ENCODE results near the gene DYNC1H1.
"Not testable (repeated sequence)": the region's sequence is repeated elsewhere in the genome, so short reads cannot be mapped to it uniquely, and the experiment has no call there.

DYNC1H1 gene

GRCh38 chr14:102057480-102058114 lies 93.2 kb downstream of the DYNC1H1 start:
- no peak overlapping the region for H3K4me3 ChIP-seq (replicated peaks; ENCODE audit: low read depth, low read length)
- DNase-seq (ENCODE audit: low read depth) = no peak
- no peak for TF ChIP-seq CTCF (IDR thresholded peaks at IDR 0.05; ENCODE audit: low read length, missing control alignments)

GRCh38 chr14:102058146-102058545 lies 93.8 kb downstream of the DYNC1H1 start:
- H3K4me3 ChIP-seq (replicated peaks; ENCODE audit: low read depth, low read length) = no peak overlapping the region
- peak; percentile 48 for DNase-seq (ENCODE audit: low read depth)
- no peak for TF ChIP-seq CTCF (IDR thresholded peaks at IDR 0.05; ENCODE audit: low read length, missing control alignments)

GRCh38 chr14:102058961-102059360 lies 94.6 kb downstream of the DYNC1H1 start:
- DNase-seq (ENCODE audit: low read depth) = no peak
- no peak for TF ChIP-seq CTCF (IDR thresholded peaks at IDR 0.05; ENCODE audit: low read length, missing control alignments)
- H3K4me3 ChIP-seq (replicated peaks; ENCODE audit: low read depth, low read length) = no peak overlapping the region

GRCh38 chr14:102063109-102063807 lies 98.9 kb downstream of the DYNC1H1 start:
- peak; percentile 93 for DNase-seq (ENCODE audit: low read depth)
- peak; percentile 58 for TF ChIP-seq CTCF (IDR thresholded peaks at IDR 0.05; ENCODE audit: low read length, missing control alignments)
- no peak overlapping the region for H3K4me3 ChIP-seq (replicated peaks; ENCODE audit: low read depth, low read length)

- TF ChIP-seq CTCF (IDR thresholded peaks at IDR 0.05; ENCODE audit: low read length, missing control alignments) = no peak
- H3K4me3 ChIP-seq (replicated peaks; ENCODE audit: low read depth, low read length) = no peak overlapping the region
- DNase-seq (ENCODE audit: low read depth) = no peak
Measured at GRCh38 chr14:102063808-102064429, 99.5 kb downstream of the DYNC1H1 start.

GRCh38 chr14:102064590-102064989 lies 100.2 kb downstream of the DYNC1H1 start:
- not testable (repeated sequence) for H3K4me3 ChIP-seq (replicated peaks; ENCODE audit: low read depth, low read length); DNase-seq (ENCODE audit: low read depth)

GRCh38 chr14:102066041-102066451 lies 101.7 kb downstream of the DYNC1H1 start:
- no peak for DNase-seq (ENCODE audit: low read depth)
- no peak for TF ChIP-seq CTCF (IDR thresholded peaks at IDR 0.05; ENCODE audit: low read length, missing control alignments)

More at GRCh38 chr14:102066041-102066451, 101.7 kb downstream of the DYNC1H1 start:
- no peak overlapping the region for H3K4me3 ChIP-seq (replicated peaks; ENCODE audit: low read depth, low read length)

Measured in fibroblast of pulmonary artery (primary cell).